ENCODE measurements around the gene ACOT7. TPM values are rescaled to one million over a fixed set of nuclear protein-coding genes. Genes with fewer than 3 reads are reported as not detected.
"Not testable (repeated sequence)": the region's sequence is repeated elsewhere in the genome, so short reads cannot be mapped to it uniquely, and the experiment has no call there.

ACOT7 gene
- total and polyA plus RNA-seq, 2 donors from 2014 or later: 23.0 to 135 TPM

- H3K36me3 ChIP-seq (ENCODE audit: control insufficient read depth in 2 of 3, insufficient read depth in 3 of 3, low read length in 3 of 3); H3K27me3 ChIP-seq (ENCODE audit: control insufficient read depth, insufficient read depth, low read length); DNase-seq; FAIRE-seq; H3K9me3 ChIP-seq (ENCODE audit: control insufficient read depth in 2 of 3, insufficient read depth in 1 of 3, low read length in 3 of 3); H3K4me3 ChIP-seq (ENCODE audit: low read length in 3 of 3); H3K9ac ChIP-seq (ENCODE audit: low read length in 3 of 3); H3K27ac ChIP-seq (ENCODE audit: low read depth in 2 of 2, low read length in 2 of 2); intact Hi-C loops (cut with DNase I): not testable (repeated sequence)
- peaks cover 0 to 12% (median 0%) of the 10 kb centered on the region in 3 donors for H3K4me1 ChIP-seq (ENCODE audit: control insufficient read depth in 2 of 3, insufficient read depth in 2 of 3, low read depth in 1 of 3, low read length in 3 of 3)
Observed at GRCh38 chr1:6395130-6395529, 1.6 kb upstream of the ACOT7 start.

- Histone ChIP-seq H3K27ac (ENCODE audit: low read depth in 2 of 2, low read length in 2 of 2) (no peak overlapping the region), H3K4me3 (ENCODE audit: low read length in 3 of 3) (no peak overlapping the region), H3K27me3 (ENCODE audit: control insufficient read depth, insufficient read depth, low read length) (no peaks in the 10 kb centered on the region), H3K36me3 (ENCODE audit: control insufficient read depth in 2 of 3, insufficient read depth in 3 of 3, low read length in 3 of 3) (no peaks in the 10 kb centered on the region), H3K9me3 (ENCODE audit: control insufficient read depth in 2 of 3, insufficient read depth in 1 of 3, low read length in 3 of 3) (no peaks in the 10 kb centered on the region), H3K4me1 (ENCODE audit: control insufficient read depth in 2 of 3, insufficient read depth in 2 of 3, low read depth in 1 of 3, low read length in 3 of 3) (peaks cover 0 to 12% (median 0%) of the 10 kb centered on the region in 3 donors), H3K9ac (ENCODE audit: low read length in 3 of 3) (no peak overlapping the region)
- DNase-seq: peak in 3 of 5 donors; percentile 35 to 81 (median 61)
- intact Hi-C loops (cut with DNase I): no loop called here
- TF ChIP-seq CTCF (IDR thresholded peaks at IDR 0.05; ENCODE audit: borderline replicate concordance, extremely low read depth, insufficient read depth): no peak
- no peak for FAIRE-seq
Observed at GRCh38 chr1:6392809-6393399, 663 bp downstream of the ACOT7 start.

GRCh38 chr1:6391951-6392808 is 1.4 kb downstream of the ACOT7 start:
- Histone ChIP-seq H3K27me3 (ENCODE audit: control insufficient read depth, insufficient read depth, low read length) (no peaks in the 10 kb centered on the region), H3K9me3 (ENCODE audit: control insufficient read depth in 2 of 3, insufficient read depth in 1 of 3, low read length in 3 of 3) (no peaks in the 10 kb centered on the region), H3K36me3 (ENCODE audit: control insufficient read depth in 2 of 3, insufficient read depth in 3 of 3, low read length in 3 of 3) (no peaks in the 10 kb centered on the region), H3K27ac (ENCODE audit: low read depth in 2 of 2, low read length in 2 of 2) (no peak overlapping the region), H3K4me3 (ENCODE audit: low read length in 3 of 3) (no peak overlapping the region), H3K4me1 (ENCODE audit: control insufficient read depth in 2 of 3, insufficient read depth in 2 of 3, low read depth in 1 of 3, low read length in 3 of 3) (peaks cover 0 to 12% (median 0%) of the 10 kb centered on the region in 3 donors), H3K9ac (ENCODE audit: low read length in 3 of 3) (no peak overlapping the region)
- DNase-seq: peak in 4 of 5 donors; percentile 34 to 57 (median 43)
- no peak for FAIRE-seq
- intact Hi-C loops (cut with DNase I): no loop called here
- no peak for TF ChIP-seq CTCF (IDR thresholded peaks at IDR 0.05; ENCODE audit: borderline replicate concordance, extremely low read depth, insufficient read depth)

- FAIRE-seq: no peak
- no peaks in the 10 kb centered on the region for H3K9me3 ChIP-seq (ENCODE audit: control insufficient read depth in 2 of 3, insufficient read depth in 1 of 3, low read length in 3 of 3)
- H3K36me3 ChIP-seq (ENCODE audit: control insufficient read depth in 2 of 3, insufficient read depth in 3 of 3, low read length in 3 of 3): no peaks in the 10 kb centered on the region
- no peak overlapping the region for H3K4me3 ChIP-seq (ENCODE audit: low read length in 3 of 3)
- no peak for TF ChIP-seq CTCF (IDR thresholded peaks at IDR 0.05; ENCODE audit: borderline replicate concordance, extremely low read depth, insufficient read depth)
- H3K4me1 ChIP-seq (ENCODE audit: control insufficient read depth in 2 of 3, insufficient read depth in 2 of 3, low read depth in 1 of 3, low read length in 3 of 3): peaks cover 0 to 12% (median 0%) of the 10 kb centered on the region in 3 donors
- no peak for DNase-seq
- H3K9ac ChIP-seq (ENCODE audit: low read length in 3 of 3): no peak overlapping the region
- no peak overlapping the region for H3K27ac ChIP-seq (ENCODE audit: low read depth in 2 of 2, low read length in 2 of 2)
- H3K27me3 ChIP-seq (ENCODE audit: control insufficient read depth, insufficient read depth, low read length): no peaks in the 10 kb centered on the region
- intact Hi-C loops (cut with DNase I): no loop called here
Observed at GRCh38 chr1:6389971-6390370, 3.6 kb downstream of the ACOT7 start.

All from kidney (tissue), 14 donors.